22Rv1 (cell line): ENCODE results near the gene PRDM15.

ENCODE experiments used
- ZFX ChIP-seq: fragments of 450-650 bp; IDR thresholded peaks from 2 replicates; pipeline ENCODE4 v1.6.1; 2017; ENCODE audit warnings: antibody characterized with exemption, borderline replicate concordance
- TF ChIP-seq, protein P1 (sequence below): fragments of 450-650 bp; IDR thresholded peaks from 2 replicates; pipeline ENCODE4 v1.5.1; 2017; ENCODE audit warnings: mild to moderate bottlenecking

DNA sequence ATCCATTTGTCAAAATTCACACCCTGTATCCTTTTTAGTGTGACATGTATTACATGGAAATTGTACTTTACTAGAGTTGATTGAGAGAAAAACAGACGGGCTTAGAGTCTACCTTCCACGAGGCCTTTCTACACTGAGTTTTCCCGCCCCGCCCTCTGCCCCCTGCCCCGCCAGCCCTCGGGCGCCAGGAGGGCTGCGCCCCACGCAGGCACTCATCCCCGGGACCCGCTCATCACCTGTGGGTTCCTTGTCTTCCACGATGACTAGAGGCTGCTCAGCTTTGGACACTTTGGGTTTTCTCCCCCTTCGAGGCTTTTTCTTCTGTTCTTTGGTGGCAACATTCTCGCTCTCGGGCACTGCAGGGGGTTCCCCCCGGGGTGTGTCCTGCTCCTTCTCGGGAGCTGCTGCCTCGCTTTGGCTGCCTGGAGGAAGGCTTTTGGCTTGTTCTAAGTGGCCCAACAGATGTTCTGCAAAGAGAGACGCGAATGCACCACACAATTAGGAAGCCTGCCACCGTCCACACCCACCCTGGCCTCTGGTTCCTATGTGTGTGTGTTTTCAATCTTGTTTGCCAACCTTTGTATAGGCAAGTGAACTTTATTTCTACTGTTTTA, 39.6 kb downstream of the PRDM15 start:
- TF ChIP-seq, protein P1, sequence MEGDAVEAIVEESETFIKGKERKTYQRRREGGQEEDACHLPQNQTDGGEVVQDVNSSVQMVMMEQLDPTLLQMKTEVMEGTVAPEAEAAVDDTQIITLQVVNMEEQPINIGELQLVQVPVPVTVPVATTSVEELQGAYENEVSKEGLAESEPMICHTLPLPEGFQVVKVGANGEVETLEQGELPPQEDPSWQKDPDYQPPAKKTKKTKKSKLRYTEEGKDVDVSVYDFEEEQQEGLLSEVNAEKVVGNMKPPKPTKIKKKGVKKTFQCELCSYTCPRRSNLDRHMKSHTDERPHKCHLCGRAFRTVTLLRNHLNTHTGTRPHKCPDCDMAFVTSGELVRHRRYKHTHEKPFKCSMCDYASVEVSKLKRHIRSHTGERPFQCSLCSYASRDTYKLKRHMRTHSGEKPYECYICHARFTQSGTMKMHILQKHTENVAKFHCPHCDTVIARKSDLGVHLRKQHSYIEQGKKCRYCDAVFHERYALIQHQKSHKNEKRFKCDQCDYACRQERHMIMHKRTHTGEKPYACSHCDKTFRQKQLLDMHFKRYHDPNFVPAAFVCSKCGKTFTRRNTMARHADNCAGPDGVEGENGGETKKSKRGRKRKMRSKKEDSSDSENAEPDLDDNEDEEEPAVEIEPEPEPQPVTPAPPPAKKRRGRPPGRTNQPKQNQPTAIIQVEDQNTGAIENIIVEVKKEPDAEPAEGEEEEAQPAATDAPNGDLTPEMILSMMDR, result no peak
- TF ChIP-seq ZFX, result no peak
